Fibroblast of mammary gland (primary cell): Measurements from ENCODE around the gene CTNNA3.

ENCODE experiments used
- DNase-seq: peaks from one replicate; pipeline ENCODE4 v3.0.0-alpha.2; 2010; ENCODE audit warnings: low read depth
- H3K4me3 ChIP-seq: 2 replicates; pipeline ENCODE4 v1.5.1; 2011; ENCODE audit warnings: low read depth, mild to moderate bottlenecking, low read length, moderate library complexity; ENCODE audit not compliant: control insufficient read depth
- TF ChIP-seq, protein P1 (sequence below): conservative IDR thresholded peaks from 2 replicates; pipeline ENCODE4 v1.5.1; 2011; ENCODE audit warnings: low read depth, low read length, inconsistent platforms; ENCODE audit not compliant: control insufficient read depth, insufficient read depth

CTNNA3 gene

GRCh38 chr10:66656499-66656898, 1039.5 kb downstream of the CTNNA3 start:
- TF ChIP-seq, protein P1, sequence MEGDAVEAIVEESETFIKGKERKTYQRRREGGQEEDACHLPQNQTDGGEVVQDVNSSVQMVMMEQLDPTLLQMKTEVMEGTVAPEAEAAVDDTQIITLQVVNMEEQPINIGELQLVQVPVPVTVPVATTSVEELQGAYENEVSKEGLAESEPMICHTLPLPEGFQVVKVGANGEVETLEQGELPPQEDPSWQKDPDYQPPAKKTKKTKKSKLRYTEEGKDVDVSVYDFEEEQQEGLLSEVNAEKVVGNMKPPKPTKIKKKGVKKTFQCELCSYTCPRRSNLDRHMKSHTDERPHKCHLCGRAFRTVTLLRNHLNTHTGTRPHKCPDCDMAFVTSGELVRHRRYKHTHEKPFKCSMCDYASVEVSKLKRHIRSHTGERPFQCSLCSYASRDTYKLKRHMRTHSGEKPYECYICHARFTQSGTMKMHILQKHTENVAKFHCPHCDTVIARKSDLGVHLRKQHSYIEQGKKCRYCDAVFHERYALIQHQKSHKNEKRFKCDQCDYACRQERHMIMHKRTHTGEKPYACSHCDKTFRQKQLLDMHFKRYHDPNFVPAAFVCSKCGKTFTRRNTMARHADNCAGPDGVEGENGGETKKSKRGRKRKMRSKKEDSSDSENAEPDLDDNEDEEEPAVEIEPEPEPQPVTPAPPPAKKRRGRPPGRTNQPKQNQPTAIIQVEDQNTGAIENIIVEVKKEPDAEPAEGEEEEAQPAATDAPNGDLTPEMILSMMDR, result no peak
- DNase-seq, result no peak
- no peak overlapping the region for H3K4me3 ChIP-seq

- DNase-seq, result no peak
- TF ChIP-seq, protein P1, result no peak
These were observed 1041.1 kb downstream of the CTNNA3 start for GRCh38 chr10:66654861-66655260.

DNA sequence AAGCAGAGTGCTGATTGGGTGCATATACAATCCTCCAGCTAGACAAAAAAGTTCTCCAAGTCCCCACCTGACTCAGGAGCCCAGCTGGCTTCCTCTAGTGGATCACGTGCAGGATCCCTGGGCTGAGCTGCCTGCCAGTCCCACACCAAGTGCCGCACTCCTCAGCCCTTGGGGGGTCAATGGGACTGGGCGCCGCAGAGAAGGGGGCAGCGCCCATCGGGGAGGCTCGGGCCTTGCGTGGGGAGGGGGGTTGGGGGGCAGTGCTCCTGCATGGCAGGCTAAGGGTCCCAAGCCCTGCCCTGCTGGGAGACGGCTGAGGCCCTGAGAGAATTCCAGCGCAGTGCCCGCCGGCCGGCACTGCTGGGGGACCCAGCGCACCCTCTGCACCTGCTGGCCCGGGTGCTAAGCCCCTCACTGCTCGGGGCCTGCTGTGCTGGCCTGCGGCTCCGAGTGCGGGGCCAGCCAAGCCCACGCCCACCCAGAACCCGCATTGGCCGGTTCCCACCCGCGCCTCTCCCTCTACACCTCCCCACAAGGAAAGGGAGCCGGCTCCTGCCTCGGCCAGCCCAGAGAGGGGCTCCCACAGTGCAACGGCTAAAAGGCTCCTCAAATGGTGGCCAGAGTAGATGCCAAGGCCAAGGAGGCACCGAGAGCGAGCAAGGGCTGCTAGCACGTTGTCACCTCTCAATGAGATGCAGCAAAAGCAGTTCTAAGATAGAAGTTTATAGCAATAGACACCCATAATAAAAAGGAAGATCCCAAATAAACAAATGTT, 1044.5 kb downstream of the CTNNA3 start:
- TF ChIP-seq, protein P1, result no peak
- DNase-seq, result no peak
- no peak overlapping the region for H3K4me3 ChIP-seq

More at GRCh38 chr10:66654861-66655260, 1041.1 kb downstream of the CTNNA3 start:
- no peak overlapping the region for H3K4me3 ChIP-seq

DNA sequence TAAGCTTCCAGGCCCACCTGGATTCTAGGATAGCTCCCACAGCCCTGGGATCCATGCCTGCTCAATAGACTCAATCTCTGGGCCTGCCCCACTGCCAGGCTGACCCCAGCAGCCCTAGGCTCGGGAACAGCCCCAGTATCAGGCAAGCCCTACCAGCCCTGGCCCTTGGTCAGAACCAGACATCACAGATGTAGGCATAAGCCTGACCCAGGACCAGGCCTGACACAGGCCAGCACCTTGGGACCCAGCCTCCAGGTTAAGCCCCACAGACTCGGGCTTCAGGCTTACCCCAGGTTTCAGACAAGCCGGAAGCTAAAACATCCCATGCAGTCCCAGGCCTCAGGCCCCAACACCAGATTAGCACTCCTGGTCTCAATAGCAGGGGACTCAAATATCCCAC, 1046.4 kb downstream of the CTNNA3 start:
- no peak for DNase-seq
- TF ChIP-seq, protein P1, result no peak
- H3K4me3 ChIP-seq, result no peak overlapping the region

DNA sequence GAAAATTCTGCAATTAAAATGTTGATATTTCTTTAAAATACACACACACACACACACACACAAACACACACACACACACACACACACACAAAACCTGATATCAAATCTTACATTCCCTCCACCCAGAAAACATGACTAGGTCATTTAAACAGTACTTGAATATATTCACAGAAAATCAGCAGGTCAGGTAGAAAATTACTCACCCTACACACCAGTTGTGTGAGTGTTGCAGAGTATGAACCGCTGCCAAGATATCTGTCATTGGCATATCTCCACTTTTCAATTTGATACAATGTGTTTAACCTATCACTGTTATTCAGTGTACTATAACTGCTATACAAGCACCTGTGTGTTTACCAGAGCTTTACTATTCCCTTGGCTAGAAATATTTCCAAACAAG, 1053.8 kb downstream of the CTNNA3 start:
- no peak overlapping the region for H3K4me3 ChIP-seq
- TF ChIP-seq, protein P1, result no peak
- DNase-seq, result no peak

- DNase-seq, result no peak
- H3K4me3 ChIP-seq, result no peak overlapping the region
- TF ChIP-seq, protein P1, result no peak
These were observed 1056.6 kb downstream of the CTNNA3 start for GRCh38 chr10:66639371-66639770.
